ENCODE data around the gene FIGLA.

FIGLA gene

GRCh38 chr2:70808983-70809958 lies 18.8 kb upstream of the FIGLA start:
- H3K4me3 ChIP-seq (ENCODE audit: low read length): no peak overlapping the region
- no peak for DNase-seq (ENCODE audit: low read depth)
- TF ChIP-seq CTCF (IDR thresholded peaks at IDR 0.05; ENCODE audit: insufficient read depth, low read depth, low read length, missing control alignments): no peak

- H3K4me3 ChIP-seq (ENCODE audit: low read length): no peak overlapping the region
- TF ChIP-seq CTCF (IDR thresholded peaks at IDR 0.05; ENCODE audit: insufficient read depth, low read depth, low read length, missing control alignments): no peak
- no peak for DNase-seq (ENCODE audit: low read depth)
These were observed 17.3 kb upstream of the FIGLA start for GRCh38 chr2:70807828-70808118.

- no peak for TF ChIP-seq CTCF (IDR thresholded peaks at IDR 0.05; ENCODE audit: insufficient read depth, low read depth, low read length, missing control alignments)
- H3K4me3 ChIP-seq (ENCODE audit: low read length): no peak overlapping the region
- no peak for DNase-seq (ENCODE audit: low read depth)
These were observed 16.8 kb upstream of the FIGLA start for GRCh38 chr2:70807102-70807827.

GRCh38 chr2:70806620-70807019 lies 16.2 kb upstream of the FIGLA start:
- H3K4me3 ChIP-seq (ENCODE audit: low read length): no peak overlapping the region
- no peak for DNase-seq (ENCODE audit: low read depth)
- TF ChIP-seq CTCF (IDR thresholded peaks at IDR 0.05; ENCODE audit: insufficient read depth, low read depth, low read length, missing control alignments): no peak

- H3K4me3 ChIP-seq (ENCODE audit: low read length): no peak overlapping the region
- no peak for TF ChIP-seq CTCF (IDR thresholded peaks at IDR 0.05; ENCODE audit: insufficient read depth, low read depth, low read length, missing control alignments)
- no peak for DNase-seq (ENCODE audit: low read depth)
These were observed 15.6 kb upstream of the FIGLA start for GRCh38 chr2:70806013-70806412.

GRCh38 chr2:70801607-70802263 lies 11.3 kb upstream of the FIGLA start:
- no peak for DNase-seq (ENCODE audit: low read depth)
- TF ChIP-seq CTCF (IDR thresholded peaks at IDR 0.05; ENCODE audit: insufficient read depth, low read depth, low read length, missing control alignments): no peak

More at GRCh38 chr2:70801607-70802263, 11.3 kb upstream of the FIGLA start:
- no peak overlapping the region for H3K4me3 ChIP-seq (ENCODE audit: low read length)

Measured in epithelial cell of esophagus (primary cell).